SK-N-SH treated with all-trans-retinoic acid at 6 μM for 48 hours (cell line): ENCODE data around the gene PPFIBP1.

Experiments used
- ATAC-seq: fragments of 200-7000 bp; cut with Tn5 transposase; 3 replicates; pipeline ENCODE4 v1.9.1; 2020; ENCODE audit warnings: mild to moderate bottlenecking, moderate library complexity
- ARNTL ChIP-seq: fragments of 450-650 bp; formaldehyde crosslinking; IDR thresholded peaks from 2 replicates; pipeline ENCODE4 v1.5.0; 2020; ENCODE audit warnings: low read depth, mild to moderate bottlenecking, moderate library complexity, borderline replicate concordance
- BACH2 ChIP-seq: fragments of 250-450 bp; sonication (Bioruptor Pico); IDR thresholded peaks from 2 replicates; pipeline ENCODE4 v1.9.0; 2021; ENCODE audit warnings: mild to moderate bottlenecking, borderline replicate concordance
- CSDC2 ChIP-seq: fragments of 250-450 bp; sonication (Bioruptor Pico); IDR thresholded peaks from 2 replicates; pipeline ENCODE4 v1.5.0; 2020; ENCODE audit warnings: mild to moderate bottlenecking, moderate library complexity
- ESRRG ChIP-seq: fragments of 250-450 bp; sonication (Bioruptor Pico); IDR thresholded peaks from 2 replicates; pipeline ENCODE4 v1.6.1; 2021; ENCODE audit warnings: mild to moderate bottlenecking
- GLIS3 ChIP-seq: fragments of 250-450 bp; sonication (Bioruptor Pico); IDR thresholded peaks from 2 replicates; pipeline ENCODE4 v1.5.0; 2020; ENCODE audit warnings: mild to moderate bottlenecking, moderate library complexity
- ISL1 ChIP-seq: fragments of 250-450 bp; sonication (Bioruptor Pico); IDR thresholded peaks from 2 replicates; pipeline ENCODE4 v2.1.2; 2022; ENCODE audit warnings: mild to moderate bottlenecking, moderate library complexity
- PPARA ChIP-seq: fragments of 250-450 bp; sonication (Bioruptor Pico); IDR thresholded peaks from 2 replicates; pipeline ENCODE4 v1.5.0; 2020; ENCODE audit warnings: mild to moderate bottlenecking, borderline replicate concordance
- RARB ChIP-seq: fragments of 250-450 bp; sonication (Bioruptor Pico); IDR thresholded peaks from 2 replicates; pipeline ENCODE4 v1.8.0; 2021; ENCODE audit warnings: mild to moderate bottlenecking, moderate library complexity
- SNAI2 ChIP-seq: fragments of 250-450 bp; sonication (Bioruptor Pico); IDR thresholded peaks from 2 replicates; pipeline ENCODE4 v1.5.0; 2020; ENCODE audit warnings: mild to moderate bottlenecking, moderate library complexity
- TCF4 ChIP-seq: fragments of 250-450 bp; sonication (Bioruptor Pico); IDR thresholded peaks from 2 replicates; pipeline ENCODE4 v1.8.0; 2021; ENCODE audit warnings: mild to moderate bottlenecking, moderate library complexity, borderline replicate concordance
- TOX ChIP-seq: fragments of 250-450 bp; sonication (Bioruptor Pico); IDR thresholded peaks from 2 replicates; pipeline ENCODE4 v1.8.0; 2021; ENCODE audit warnings: mild to moderate bottlenecking, moderate library complexity, borderline replicate concordance
- ZNF565 ChIP-seq: fragments of 450-650 bp; formaldehyde crosslinking; conservative IDR thresholded peaks from 2 replicates; pipeline ENCODE4 v1.5.0; 2020; ENCODE audit warnings: low read depth, mild to moderate bottlenecking, moderate library complexity
- TF ChIP-seq, protein P1 (sequence below): fragments of 250-450 bp; sonication (Bioruptor Pico); IDR thresholded peaks from 2 replicates; pipeline ENCODE4 v1.8.0; 2020; ENCODE audit warnings: mild to moderate bottlenecking, moderate library complexity, borderline replicate concordance
- TF ChIP-seq, protein P2 (sequence below): fragments of 250-450 bp; sonication (Bioruptor Pico); IDR thresholded peaks from 2 replicates; pipeline ENCODE4 v1.5.1; 2020; ENCODE audit warnings: low read depth, mild to moderate bottlenecking, moderate library complexity
- TF ChIP-seq, protein P3 (sequence below): fragments of 250-450 bp; sonication (Bioruptor Pico); IDR thresholded peaks from 2 replicates; pipeline ENCODE4 v1.8.0; 2021; ENCODE audit warnings: low read depth, mild to moderate bottlenecking, moderate library complexity, borderline replicate concordance
- TF ChIP-seq, protein P4 (sequence below): fragments of 250-450 bp; sonication (Bioruptor Pico); IDR thresholded peaks from 2 replicates; pipeline ENCODE4 v1.5.0; 2020; ENCODE audit warnings: mild to moderate bottlenecking, moderate library complexity

PPFIBP1 gene

DNA sequence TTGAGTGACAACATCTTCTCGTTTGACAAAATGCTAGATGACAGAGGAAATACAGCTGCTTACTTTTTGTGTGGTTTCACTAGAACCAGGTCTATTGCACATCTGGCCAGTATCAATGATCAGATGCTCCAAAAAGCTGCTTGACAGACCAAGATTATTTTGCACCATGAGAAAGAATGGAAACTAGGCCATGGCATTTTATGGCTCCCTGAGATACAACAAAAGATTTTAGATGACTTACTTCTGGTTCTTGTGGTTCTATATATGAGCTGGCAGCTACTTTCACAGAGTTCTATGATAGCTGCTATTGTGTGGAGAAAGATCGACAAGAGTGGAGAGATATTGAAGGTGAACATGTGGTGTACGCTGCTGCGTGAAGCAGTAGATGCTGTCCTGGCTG lies 25.9 kb upstream of the PPFIBP1 start (continued):
- TF ChIP-seq, protein P1, sequence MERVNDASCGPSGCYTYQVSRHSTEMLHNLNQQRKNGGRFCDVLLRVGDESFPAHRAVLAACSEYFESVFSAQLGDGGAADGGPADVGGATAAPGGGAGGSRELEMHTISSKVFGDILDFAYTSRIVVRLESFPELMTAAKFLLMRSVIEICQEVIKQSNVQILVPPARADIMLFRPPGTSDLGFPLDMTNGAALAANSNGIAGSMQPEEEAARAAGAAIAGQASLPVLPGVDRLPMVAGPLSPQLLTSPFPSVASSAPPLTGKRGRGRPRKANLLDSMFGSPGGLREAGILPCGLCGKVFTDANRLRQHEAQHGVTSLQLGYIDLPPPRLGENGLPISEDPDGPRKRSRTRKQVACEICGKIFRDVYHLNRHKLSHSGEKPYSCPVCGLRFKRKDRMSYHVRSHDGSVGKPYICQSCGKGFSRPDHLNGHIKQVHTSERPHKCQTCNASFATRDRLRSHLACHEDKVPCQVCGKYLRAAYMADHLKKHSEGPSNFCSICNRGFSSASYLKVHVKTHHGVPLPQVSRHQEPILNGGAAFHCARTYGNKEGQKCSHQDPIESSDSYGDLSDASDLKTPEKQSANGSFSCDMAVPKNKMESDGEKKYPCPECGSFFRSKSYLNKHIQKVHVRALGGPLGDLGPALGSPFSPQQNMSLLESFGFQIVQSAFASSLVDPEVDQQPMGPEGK (CRISPR knock-in tag): no peak
- TF ChIP-seq, protein P2, sequence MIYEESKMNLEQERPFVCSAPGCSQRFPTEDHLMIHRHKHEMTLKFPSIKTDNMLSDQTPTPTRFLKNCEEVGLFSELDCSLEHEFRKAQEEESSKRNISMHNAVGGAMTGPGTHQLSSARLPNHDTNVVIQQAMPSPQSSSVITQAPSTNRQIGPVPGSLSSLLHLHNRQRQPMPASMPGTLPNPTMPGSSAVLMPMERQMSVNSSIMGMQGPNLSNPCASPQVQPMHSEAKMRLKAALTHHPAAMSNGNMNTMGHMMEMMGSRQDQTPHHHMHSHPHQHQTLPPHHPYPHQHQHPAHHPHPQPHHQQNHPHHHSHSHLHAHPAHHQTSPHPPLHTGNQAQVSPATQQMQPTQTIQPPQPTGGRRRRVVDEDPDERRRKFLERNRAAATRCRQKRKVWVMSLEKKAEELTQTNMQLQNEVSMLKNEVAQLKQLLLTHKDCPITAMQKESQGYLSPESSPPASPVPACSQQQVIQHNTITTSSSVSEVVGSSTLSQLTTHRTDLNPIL (CRISPR knock-in tag): no peak
- TF ChIP-seq ISL1 (no peak), GLIS3 (CRISPR knock-in tag) (no peak)
- TF ChIP-seq, protein P3, sequence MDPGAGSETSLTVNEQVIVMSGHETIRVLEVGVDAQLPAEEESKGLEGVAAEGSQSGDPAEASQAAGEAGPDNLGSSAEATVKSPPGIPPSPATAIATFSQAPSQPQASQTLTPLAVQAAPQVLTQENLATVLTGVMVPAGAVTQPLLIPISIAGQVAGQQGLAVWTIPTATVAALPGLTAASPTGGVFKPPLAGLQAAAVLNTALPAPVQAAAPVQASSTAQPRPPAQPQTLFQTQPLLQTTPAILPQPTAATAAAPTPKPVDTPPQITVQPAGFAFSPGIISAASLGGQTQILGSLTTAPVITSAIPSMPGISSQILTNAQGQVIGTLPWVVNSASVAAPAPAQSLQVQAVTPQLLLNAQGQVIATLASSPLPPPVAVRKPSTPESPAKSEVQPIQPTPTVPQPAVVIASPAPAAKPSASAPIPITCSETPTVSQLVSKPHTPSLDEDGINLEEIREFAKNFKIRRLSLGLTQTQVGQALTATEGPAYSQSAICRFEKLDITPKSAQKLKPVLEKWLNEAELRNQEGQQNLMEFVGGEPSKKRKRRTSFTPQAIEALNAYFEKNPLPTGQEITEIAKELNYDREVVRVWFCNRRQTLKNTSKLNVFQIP (CRISPR knock-in tag): no peak

DNA sequence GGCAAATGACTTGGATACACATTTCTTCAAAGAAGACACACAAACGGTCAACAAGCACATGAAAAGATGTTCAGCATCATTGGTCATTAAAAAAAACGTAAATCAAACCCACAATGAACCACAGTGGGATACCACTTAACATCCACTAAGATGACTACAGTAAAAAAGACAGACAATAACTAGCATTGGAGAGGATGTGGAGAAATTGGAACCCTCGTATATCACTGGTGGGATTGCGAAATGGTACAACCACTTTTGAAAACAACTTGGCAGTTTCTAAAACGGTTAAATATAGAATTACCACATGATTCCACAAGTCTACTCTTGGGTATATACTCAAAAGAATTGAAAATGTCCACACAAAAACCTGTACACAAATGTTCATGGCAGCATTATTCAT lies 25.2 kb upstream of the PPFIBP1 start:
- ATAC-seq: no peak
- TF ChIP-seq, protein P4, sequence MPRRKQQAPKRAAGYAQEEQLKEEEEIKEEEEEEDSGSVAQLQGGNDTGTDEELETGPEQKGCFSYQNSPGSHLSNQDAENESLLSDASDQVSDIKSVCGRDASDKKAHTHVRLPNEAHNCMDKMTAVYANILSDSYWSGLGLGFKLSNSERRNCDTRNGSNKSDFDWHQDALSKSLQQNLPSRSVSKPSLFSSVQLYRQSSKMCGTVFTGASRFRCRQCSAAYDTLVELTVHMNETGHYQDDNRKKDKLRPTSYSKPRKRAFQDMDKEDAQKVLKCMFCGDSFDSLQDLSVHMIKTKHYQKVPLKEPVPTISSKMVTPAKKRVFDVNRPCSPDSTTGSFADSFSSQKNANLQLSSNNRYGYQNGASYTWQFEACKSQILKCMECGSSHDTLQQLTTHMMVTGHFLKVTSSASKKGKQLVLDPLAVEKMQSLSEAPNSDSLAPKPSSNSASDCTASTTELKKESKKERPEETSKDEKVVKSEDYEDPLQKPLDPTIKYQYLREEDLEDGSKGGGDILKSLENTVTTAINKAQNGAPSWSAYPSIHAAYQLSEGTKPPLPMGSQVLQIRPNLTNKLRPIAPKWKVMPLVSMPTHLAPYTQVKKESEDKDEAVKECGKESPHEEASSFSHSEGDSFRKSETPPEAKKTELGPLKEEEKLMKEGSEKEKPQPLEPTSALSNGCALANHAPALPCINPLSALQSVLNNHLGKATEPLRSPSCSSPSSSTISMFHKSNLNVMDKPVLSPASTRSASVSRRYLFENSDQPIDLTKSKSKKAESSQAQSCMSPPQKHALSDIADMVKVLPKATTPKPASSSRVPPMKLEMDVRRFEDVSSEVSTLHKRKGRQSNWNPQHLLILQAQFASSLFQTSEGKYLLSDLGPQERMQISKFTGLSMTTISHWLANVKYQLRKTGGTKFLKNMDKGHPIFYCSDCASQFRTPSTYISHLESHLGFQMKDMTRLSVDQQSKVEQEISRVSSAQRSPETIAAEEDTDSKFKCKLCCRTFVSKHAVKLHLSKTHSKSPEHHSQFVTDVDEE: no peak
- TF ChIP-seq, all 23 proteins: peak for 0

DNA sequence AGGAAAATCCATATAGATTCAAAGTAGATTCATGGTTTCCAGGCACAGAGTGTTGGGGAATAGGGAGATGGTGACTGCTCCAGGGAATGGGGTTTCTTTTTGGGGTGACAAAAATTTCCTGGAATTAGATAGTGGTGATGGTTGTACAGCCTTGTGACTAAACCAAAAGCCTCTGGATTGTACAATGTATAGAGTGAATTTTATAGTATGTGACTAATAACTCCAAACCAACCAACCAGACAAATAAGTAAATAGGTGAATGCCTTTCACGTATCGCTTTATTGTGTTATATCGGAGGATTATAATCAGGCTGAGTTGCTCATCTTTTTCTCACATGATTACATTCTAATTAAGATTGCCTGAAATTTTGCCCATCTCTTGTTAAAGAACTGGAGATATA lies 24.6 kb upstream of the PPFIBP1 start:
- TF ChIP-seq BACH2 (CRISPR knock-in tag) (no peak), ZNF565 (CRISPR knock-in tag) (no peak), GLIS3 (CRISPR knock-in tag) (no peak)
- TF ChIP-seq, all 23 proteins: peak for 0
- ATAC-seq: no peak

DNA sequence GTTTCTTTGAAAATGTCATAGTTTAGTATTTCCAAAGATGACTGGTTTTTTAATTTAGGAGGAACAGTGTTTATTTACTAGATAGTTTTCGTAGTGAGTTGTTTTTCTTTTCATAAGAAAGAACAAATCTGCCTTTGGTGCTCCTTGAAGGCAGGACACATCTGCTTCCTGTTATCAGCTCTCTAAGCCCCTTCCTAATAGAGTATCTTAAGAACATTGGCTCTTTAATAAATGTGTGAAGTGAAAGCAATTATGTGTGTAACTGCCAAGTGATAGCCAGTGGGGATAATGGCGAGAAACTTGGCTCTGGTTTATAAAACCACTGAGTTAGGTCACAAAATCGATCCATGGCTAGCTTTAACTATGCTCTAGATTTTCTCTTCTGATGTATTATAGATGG lies 23.5 kb upstream of the PPFIBP1 start:
- ATAC-seq: no peak
- TF ChIP-seq, protein P2 (CRISPR knock-in tag): no peak

DNA sequence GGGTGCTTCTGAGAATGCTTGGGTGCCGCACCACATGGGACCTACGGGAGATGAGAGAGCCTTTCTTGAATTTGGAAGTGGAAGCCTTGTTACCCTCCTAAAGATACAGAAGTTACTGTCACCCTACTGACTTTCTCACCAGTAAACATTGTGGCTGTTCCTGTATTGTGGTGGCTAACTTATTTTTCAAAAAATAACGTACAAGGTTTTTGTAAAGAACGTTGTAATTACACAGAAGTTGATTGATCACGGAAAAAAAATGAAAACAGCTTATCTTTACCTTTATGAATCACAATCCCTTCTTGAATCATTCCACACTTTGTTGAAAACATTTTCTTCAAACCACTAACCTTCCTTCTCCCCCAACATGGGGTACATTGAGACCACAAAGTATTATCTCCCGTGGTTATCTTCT lies 22.0 kb upstream of the PPFIBP1 start:
- TF ChIP-seq ARNTL (CRISPR knock-in tag): no peak
- no peak for TF ChIP-seq TOX (CRISPR knock-in tag)
- TF ChIP-seq TCF4 (CRISPR knock-in tag): no peak
- TF ChIP-seq BACH2 (CRISPR knock-in tag): no peak
- no peak for TF ChIP-seq SNAI2 (CRISPR knock-in tag)
- TF ChIP-seq, protein P1 (CRISPR knock-in tag): no peak
- no peak for TF ChIP-seq RARB
- TF ChIP-seq ZNF565 (CRISPR knock-in tag): no peak
- no peak for TF ChIP-seq PPARA (CRISPR knock-in tag)
- TF ChIP-seq CSDC2: no peak
- TF ChIP-seq ESRRG: no peak
- no peak for ATAC-seq
